Lower leg skin (tissue), 3 donors: Measurements from ENCODE around the gene FBXO41.
"Not testable (repeated sequence)": the region's sequence is repeated elsewhere in the genome, so short reads cannot be mapped to it uniquely, and the experiment has no call there.

Source experiments
- CTCF ChIP-seq, 3 donors: fragments of 450-650 bp; IDR thresholded peaks; one replicate each; pipeline ENCODE4 v1.5.1; 2016; ENCODE audit warnings: antibody characterized with exemption in 3 of 3, mild to moderate bottlenecking in 3 of 3, moderate library complexity in 2 of 3
- POLR2A ChIP-seq, 2 donors: fragments of 450-650 bp; IDR thresholded peaks; one replicate each; pipeline ENCODE4 v1.6.1; 2016 to 2017; ENCODE audit warnings: antibody characterized with exemption in 2 of 2, mild to moderate bottlenecking in 1 of 2, moderate library complexity in 1 of 2

DNA sequence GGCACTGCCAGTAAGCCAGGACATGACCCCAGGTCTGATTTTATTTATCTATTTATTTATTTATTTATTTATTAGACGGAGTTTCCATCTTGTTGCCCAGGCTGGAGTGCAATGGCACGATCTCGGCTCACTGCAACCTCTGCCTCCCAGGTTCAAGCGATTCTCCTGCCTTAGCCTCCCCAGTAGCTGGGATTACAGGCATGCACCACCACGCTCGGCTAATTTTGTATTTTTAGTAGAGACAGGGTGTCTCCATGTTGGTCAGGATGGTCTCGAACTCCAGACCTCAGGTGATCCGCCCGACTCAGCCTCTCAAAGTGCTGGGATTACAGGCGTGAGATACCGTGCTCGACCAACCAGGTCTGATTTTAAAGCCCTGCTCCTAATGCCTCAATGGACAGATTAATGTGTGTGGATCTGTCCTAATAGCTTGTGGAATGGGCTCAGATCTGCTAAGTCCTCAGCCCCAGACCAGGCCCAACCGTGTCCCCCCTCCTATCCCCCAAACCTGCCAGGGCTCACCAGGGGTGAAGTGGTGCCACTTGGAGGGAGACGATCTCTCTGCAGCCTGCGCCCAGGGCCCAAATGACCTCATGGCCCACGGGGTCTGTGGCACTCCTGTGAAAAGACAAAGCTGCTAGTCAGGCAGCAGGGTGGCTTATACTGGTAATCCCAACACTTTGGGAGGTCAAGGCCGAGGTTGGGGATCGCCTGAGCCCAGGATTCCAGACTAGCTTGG is 21.4 kb downstream of the FBXO41 start:
- TF ChIP-seq CTCF, POLR2A (IDR thresholded peaks at IDR 0.05): not testable (repeated sequence)
